GM18858 (cell line): ENCODE measurements around the gene NME1.

ENCODE experiments used
- ATAC-seq: cut with Tn5 transposase; IDR thresholded peaks from one replicate; pipeline ENCODE4 v1.9.1; 2021; ENCODE audit not compliant: unreplicated experiment

NME1 gene

GRCh38 chr17:51188271-51188833 lies 35.0 kb downstream of the NME1 start:
- no peak for ATAC-seq

DNA sequence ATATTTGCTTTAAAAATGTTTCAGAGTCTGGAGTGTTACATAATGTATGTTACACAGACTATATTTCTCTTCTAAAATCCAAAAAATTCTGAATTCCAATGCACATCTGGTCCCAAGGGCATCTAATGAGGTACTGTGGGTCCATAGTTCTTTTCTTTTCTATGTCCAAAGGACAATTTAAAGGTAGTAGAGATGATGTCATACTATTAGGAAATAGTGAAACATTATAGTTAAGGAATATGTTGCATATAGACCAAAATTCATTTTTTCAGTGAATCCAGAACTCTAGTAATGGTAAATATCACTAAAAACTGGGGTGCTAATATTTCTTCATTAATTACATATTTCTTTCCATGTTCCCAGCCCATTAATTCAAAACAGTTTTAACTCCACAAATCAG lies 35.8 kb downstream of the NME1 start:
- no peak for ATAC-seq

DNA sequence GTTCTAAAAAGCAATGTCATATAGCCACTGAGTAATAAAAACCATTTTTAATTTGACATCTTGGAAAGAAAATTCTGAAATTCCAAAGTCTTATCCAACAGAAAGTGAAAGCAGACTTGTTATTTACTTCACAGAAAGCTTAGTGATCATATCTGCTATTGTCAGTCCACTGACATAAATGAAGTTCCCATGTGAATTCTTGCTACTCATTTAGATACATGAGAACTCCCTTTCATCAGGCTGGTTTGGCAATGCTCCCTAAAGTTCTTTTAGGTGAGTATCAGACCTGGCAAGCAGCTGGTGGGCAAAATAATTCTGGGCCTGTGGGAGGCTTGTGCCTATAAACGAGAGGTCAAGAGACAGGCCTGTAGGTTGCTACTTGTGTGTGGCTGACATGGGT lies 36.3 kb downstream of the NME1 start:
- no peak for ATAC-seq

- ATAC-seq, result no peak
Measured at GRCh38 chr17:51191895-51192294, 38.5 kb downstream of the NME1 start.

- ATAC-seq, result no peak
Measured at GRCh38 chr17:51197754-51198153, 44.4 kb downstream of the NME1 start.

GRCh38 chr17:51200295-51200694 lies 46.9 kb downstream of the NME1 start:
- no peak for ATAC-seq

GRCh38 chr17:51200846-51201245 lies 47.5 kb downstream of the NME1 start:
- ATAC-seq, result no peak

GRCh38 chr17:51203838-51204237 lies 50.5 kb downstream of the NME1 start:
- no peak for ATAC-seq
